Cardiac muscle cell (in vitro differentiated cells and primary cell): ENCODE data around the gene TRPV5. TPM values are rescaled to one million over a fixed set of nuclear protein-coding genes. Genes with fewer than 3 reads are reported as not detected.

Experiments
- DNase-seq, 2 donors: peaks; one replicate each; pipeline versions ENCODE4 v3.0.0 to v3.0.0-alpha.2; 2010 to 2017; ENCODE audit warnings: low read depth in 1 of 2, low spot score in 1 of 2
- H3K27ac ChIP-seq: fragments of 200-600 bp; sonication (generic); 2 replicates; pipeline ENCODE4 v1.5.1; 2016
- H3K27me3 ChIP-seq: fragments of 200-600 bp; sonication (generic); 2 replicates; pipeline ENCODE4 v1.6.0; 2016; ENCODE audit warnings: control low read depth
- H3K36me3 ChIP-seq: fragments of 200-600 bp; sonication (generic); 2 replicates; pipeline ENCODE4 v1.5.1; 2016; ENCODE audit warnings: control low read depth
- H3K4me1 ChIP-seq: fragments of 200-600 bp; sonication (generic); 2 replicates; pipeline ENCODE4 v1.8.1; 2017; ENCODE audit warnings: low read depth, mild to moderate bottlenecking, mixed run types
- H3K4me3 ChIP-seq: fragments of 200-600 bp; sonication (generic); 2 replicates; pipeline ENCODE4 v1.5.1; 2016; ENCODE audit warnings: mild to moderate bottlenecking
- H3K9me3 ChIP-seq: fragments of 200-600 bp; sonication (generic); 2 replicates; pipeline ENCODE4 v1.5.1; 2017; ENCODE audit warnings: low read depth, mild to moderate bottlenecking, control low read depth
- polyA plus RNA-seq: library from polyadenylated mRNA; unstranded; fragments of >200 nt; fragmentation: Nextera tagmentation; extraction: Ambion mirVana; gene quantifications from 2 replicates; pipeline ENCODE4 v1.2.1, GENCODE V29; 2016
- total RNA-seq: library from RNA; depleted of rRNA; stranded (reverse); fragments of >200 nt; gene quantifications from 2 replicates; pipeline ENCODE4 v1.2.3, GENCODE V29; 2016
- TF ChIP-seq, protein P1 (sequence below): IDR thresholded peaks from 2 replicates; pipeline ENCODE4 v1.5.1; 2012; ENCODE audit warnings: low read depth, mild to moderate bottlenecking, low read length

The TRPV5 gene
- total and polyA plus RNA-seq, 2 experiments from 2014 or later = not detected

DNA sequence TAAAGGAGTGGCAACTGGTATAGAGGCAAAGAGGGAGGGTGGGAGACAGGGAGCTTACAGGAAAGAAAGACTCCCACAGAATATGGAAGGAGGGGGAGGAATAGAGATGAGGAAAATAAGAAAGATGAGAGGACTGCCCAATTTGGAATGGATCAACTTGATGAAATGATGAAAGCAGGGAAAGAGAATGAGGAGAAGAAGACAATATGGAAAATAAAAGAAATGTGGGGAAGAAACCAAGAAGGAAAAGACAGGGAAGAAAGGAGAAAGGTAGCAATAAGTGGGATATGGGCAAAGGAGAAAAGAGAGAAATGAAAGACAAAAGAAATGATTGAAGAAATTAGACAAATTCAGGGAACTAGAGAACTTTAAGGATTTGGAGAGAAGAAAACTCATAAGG, 25.7 kb upstream of the TRPV5 start:
- H3K27me3 ChIP-seq = no peaks in the 10 kb centered on the region
- TF ChIP-seq, protein P1, sequence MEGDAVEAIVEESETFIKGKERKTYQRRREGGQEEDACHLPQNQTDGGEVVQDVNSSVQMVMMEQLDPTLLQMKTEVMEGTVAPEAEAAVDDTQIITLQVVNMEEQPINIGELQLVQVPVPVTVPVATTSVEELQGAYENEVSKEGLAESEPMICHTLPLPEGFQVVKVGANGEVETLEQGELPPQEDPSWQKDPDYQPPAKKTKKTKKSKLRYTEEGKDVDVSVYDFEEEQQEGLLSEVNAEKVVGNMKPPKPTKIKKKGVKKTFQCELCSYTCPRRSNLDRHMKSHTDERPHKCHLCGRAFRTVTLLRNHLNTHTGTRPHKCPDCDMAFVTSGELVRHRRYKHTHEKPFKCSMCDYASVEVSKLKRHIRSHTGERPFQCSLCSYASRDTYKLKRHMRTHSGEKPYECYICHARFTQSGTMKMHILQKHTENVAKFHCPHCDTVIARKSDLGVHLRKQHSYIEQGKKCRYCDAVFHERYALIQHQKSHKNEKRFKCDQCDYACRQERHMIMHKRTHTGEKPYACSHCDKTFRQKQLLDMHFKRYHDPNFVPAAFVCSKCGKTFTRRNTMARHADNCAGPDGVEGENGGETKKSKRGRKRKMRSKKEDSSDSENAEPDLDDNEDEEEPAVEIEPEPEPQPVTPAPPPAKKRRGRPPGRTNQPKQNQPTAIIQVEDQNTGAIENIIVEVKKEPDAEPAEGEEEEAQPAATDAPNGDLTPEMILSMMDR = no peak
- no peaks in the 10 kb centered on the region for H3K36me3 ChIP-seq
- no peak overlapping the region for H3K4me3 ChIP-seq
- H3K4me1 ChIP-seq = peaks cover 41% of the 10 kb centered on the region
- DNase-seq = no peak
- no peaks in the 10 kb centered on the region for H3K9me3 ChIP-seq
- H3K27ac ChIP-seq = no peak overlapping the region

DNA sequence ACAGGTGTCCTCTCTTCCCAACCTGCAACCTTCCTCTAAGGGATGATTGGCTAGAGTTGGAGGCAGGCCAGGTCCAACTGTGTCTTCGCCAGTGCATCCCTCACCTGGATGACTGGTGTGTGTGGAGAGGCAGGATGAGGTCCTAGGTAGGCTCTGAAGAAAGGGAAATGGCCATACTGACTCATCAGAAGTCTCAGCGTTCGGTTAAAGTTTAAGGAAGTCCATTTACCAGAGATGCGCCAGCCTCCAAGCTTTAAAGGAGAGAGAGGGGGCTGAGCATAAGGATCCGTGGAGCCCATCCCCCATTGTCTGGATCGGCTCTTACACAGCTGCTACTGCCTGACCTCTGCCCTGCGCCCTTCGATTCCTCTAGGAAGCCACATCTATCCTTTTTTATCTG, 24.2 kb upstream of the TRPV5 start:
- Histone ChIP-seq H3K9me3 (no peaks in the 10 kb centered on the region), H3K4me1 (peaks cover 32% of the 10 kb centered on the region), H3K36me3 (peaks cover 2% of the 10 kb centered on the region), H3K27me3 (no peaks in the 10 kb centered on the region), H3K27ac (peak overlapping the region; percentile 94), H3K4me3 (no peak overlapping the region)
- no peak for DNase-seq
- TF ChIP-seq, protein P1 = no peak

DNA sequence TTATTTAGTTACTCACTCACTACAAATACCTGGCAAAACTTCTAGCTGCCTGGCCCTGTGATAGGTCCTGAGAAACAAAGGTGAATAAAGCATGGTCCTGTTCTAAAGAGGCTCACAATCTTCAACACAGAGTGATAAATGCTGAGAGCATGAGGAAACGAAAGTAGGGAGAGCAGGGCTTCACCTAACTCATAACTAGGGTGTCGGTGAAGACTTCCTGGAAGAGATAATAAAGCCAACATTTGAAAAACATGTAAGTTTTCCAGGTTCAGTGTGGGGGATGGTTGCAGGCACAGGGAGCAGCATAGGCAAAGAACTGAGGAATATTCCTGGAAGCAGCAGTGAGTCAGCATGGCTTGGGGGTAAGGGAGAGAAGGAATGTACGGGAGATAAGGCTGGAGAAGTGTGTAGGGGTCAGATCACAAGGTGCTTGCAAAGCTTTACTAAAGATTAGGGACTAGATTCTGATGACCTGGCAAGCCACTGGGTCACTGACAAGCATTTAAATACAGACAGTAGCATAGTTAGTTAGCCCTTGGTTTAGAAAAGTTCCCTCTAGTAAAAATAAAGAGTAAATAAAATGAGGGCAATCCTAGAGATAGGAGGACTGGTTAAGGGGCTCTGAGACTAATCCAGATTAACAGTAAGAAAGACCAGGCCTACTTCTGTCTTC, 23.5 kb upstream of the TRPV5 start:
- Histone ChIP-seq H3K9me3 (no peaks in the 10 kb centered on the region), H3K36me3 (peaks cover 4% of the 10 kb centered on the region), H3K4me3 (no peak overlapping the region), H3K27me3 (no peaks in the 10 kb centered on the region), H3K4me1 (peaks cover 26% of the 10 kb centered on the region), H3K27ac (peak overlapping the region; percentile 94)
- TF ChIP-seq, protein P1 = no peak
- DNase-seq = peak; percentile 62 to 64

DNA sequence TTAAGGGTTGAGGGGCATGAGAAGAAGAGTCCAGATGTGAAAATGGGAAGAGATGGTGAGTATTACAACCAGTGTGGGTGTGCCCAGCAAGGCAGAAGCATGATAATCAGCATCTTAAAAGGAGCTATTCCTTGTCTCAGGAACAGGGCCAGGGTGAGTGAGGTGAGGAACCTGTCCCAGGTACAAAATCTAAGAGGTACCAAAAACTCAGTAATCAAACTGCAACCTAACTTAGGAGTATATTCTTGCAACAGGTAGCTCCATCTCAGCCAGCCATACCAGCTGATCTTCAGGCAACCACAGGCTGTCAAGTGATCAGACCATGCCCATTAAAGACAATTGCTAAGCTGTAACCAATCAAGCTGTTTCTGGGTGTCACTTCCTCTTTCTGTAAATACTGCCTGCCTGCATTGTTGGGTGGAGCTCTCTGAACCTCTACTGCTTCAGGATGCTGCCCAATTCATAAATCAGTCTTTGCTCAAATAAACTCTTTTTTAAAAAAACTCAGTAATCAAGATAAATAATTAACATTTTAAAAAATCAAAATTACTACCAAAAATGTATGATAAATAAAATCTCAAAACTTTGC, 21.2 kb upstream of the TRPV5 start:
- no peaks in the 10 kb centered on the region for H3K27me3 ChIP-seq
- H3K4me1 ChIP-seq = peaks cover 18% of the 10 kb centered on the region
- DNase-seq = no peak
- peaks cover 4% of the 10 kb centered on the region for H3K36me3 ChIP-seq
- no peak overlapping the region for H3K4me3 ChIP-seq
- TF ChIP-seq, protein P1 = no peak
- H3K27ac ChIP-seq = no peak overlapping the region
- no peaks in the 10 kb centered on the region for H3K9me3 ChIP-seq

DNA sequence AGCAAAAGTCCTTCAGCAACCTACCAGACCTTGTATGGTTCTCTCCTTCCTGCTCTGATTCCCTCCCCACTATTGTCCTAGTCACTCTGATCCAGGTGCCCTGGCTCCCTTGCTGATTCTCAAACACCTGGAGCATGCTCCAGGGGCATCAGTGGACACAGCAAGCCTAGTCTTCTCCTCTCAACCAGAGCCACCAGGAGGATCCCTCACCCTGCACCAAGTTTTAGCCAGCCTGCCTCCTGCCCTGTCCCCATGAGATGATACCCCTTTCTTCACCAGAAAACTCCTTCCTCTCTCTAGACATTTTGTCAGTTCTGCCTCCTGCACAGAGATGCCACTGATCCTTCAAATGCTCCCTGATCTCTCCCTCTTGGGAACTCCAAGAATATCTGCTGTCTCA, 16.7 kb upstream of the TRPV5 start:
- Histone ChIP-seq H3K36me3 (peaks cover 4% of the 10 kb centered on the region), H3K27ac (no peak overlapping the region), H3K9me3 (no peaks in the 10 kb centered on the region), H3K27me3 (no peaks in the 10 kb centered on the region), H3K4me1 (no peaks in the 10 kb centered on the region), H3K4me3 (no peak overlapping the region)
- TF ChIP-seq, protein P1 = no peak
- no peak for DNase-seq
